Right ventricle myocardium superior (tissue), 1 donor: ENCODE data around the gene ADGRD1. TPM values are rescaled to one million over a fixed set of nuclear protein-coding genes. Genes with fewer than 3 reads are reported as not detected.
"Not testable (repeated sequence)": the region's sequence is repeated elsewhere in the genome, so short reads cannot be mapped to it uniquely, and the experiment has no call there.

Experiments used
- ATAC-seq: fragments of 200-7000 bp; cut with Tn5 transposase; one replicate; pipeline ENCODE4 v1.9.1; 2020; ENCODE audit warnings: mild to moderate bottlenecking; ENCODE audit not compliant: poor library complexity
- DNase-seq: peaks from one replicate; pipeline ENCODE4 v3.0.0-alpha.2; 2020
- intact Hi-C: fragments of 100-400 bp; cut with DNase I; formaldehyde crosslinking; loops from one replicate; pipeline ENCODE4 v1.11.2; 2022
- total RNA-seq: library from RNA; stranded (reverse); fragmentation: NEBNext Ultra II Directional; extraction: Animal tissue kit (Norgen Biotek cat#: 25700); gene quantifications from one replicate; pipeline ENCODE4 v1.2.1, GENCODE V29; 2021
- donor health status: DM: no; HTN: yes; CAD: no; lungs with severe emphysema.

ADGRD1 gene
- total RNA-seq, 1 donor from 2014 or later, result 86.1 TPM

DNA sequence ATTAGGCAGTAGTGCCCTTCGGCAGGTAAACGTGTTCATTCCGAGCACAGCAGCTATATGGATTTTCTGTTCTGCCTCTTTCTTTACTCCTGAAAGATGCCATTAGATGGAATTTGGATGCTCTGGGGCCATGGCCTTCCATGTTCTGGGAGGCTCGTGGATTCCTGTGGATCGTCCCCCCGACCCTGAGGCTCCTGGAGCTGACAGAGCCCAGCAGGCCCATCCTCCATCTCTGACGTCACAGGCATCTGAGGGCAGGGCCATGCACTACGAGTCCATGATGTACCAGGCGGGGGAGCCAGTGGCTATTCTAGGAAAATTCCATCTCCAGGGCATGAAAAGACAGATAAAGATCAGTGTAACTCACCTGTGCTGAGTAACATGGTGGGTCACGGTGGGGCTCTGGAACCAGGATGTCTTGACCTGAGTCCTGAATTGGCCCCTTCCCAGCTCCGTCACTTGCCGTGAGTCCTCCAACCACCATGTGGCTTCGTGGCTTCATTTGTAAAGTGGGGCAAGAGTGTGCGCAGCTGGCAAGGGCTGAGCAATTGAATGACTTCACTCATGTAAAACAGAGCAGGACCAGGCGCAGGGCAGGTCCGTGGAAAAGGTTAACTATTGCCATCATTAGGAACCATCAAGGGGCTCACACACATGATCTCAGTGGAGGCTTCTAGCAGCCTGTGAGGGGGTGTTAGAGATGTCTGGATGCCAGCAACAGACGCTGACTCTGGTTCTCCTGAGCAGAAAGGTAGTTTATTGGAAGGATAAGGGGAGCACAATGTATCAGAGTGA, 115.4 kb downstream of the ADGRD1 start:
- DNase-seq, ATAC-seq, intact Hi-C loops: not testable (repeated sequence)

DNA sequence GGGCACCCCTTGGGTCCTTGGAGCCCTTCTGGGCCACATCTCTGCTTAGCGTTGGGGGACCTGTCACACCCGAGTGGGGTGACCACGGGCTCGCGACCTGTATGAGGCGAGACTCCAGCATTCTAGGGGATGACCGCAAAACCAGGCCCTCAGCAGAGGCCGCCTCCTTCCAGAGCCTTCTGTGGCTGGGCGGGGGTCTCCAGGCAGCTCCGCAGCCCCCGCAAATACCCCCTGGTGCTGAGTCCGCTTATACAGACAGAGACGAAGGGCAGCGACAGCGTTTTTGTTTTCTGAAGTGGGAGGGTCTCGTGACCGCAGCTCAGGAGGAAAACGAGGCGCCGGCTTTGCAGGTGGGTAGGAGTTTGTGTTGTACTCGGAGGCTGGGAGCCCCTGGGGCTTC, 116.4 kb downstream of the ADGRD1 start:
- intact Hi-C loops, DNase-seq, ATAC-seq: not testable (repeated sequence)

DNA sequence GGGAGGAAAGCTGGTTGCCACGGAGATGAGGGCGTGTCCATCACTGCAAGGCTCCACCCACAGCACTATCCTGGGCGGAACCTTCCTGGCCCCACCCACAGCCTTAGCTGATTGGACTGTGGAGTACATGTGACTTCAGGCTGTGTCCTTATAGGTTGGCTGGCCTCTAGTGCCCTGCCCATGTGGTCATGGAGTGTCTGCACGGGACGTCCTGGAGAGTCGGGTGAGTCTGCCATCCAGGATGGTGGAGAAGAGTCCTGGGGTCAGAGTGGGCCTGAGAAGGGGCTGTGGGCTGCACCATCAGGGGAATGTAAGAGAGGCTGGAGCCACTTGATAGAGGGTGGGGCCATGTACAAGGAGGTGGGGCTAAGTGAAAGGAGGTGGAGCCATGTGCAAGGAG, 117.0 kb downstream of the ADGRD1 start:
- DNase-seq, ATAC-seq, intact Hi-C loops: not testable (repeated sequence)

DNA sequence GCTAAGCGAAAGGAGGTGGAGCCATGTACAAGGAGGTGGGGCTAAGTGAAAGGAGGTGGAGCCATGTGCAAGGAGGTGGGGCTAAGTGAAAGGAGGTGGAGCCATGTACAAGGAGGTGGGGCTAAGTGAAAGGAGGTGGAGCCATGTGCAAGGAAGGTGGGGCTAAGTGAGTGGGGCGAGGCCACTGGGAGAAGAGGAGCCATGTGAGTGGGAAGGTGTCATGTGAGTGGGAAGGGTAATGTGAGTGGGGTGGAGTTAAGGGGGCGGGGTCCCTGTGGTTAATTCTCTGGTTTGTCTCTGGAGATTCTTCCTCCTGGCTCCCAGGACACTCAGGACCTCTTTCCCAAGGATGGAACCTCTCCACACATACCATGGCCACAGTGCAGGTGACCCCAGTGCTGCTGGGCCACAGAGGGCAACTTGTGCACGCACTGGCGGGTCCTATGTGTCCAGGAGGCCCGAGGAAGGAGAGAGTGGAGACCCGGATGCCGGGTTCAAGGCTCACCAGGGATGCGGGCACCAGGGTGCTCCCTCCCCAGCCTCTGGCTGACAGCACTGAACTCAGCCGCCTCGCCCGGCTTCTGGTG, 117.6 kb downstream of the ADGRD1 start:
- intact Hi-C loops, ATAC-seq, DNase-seq: not testable (repeated sequence)

DNA sequence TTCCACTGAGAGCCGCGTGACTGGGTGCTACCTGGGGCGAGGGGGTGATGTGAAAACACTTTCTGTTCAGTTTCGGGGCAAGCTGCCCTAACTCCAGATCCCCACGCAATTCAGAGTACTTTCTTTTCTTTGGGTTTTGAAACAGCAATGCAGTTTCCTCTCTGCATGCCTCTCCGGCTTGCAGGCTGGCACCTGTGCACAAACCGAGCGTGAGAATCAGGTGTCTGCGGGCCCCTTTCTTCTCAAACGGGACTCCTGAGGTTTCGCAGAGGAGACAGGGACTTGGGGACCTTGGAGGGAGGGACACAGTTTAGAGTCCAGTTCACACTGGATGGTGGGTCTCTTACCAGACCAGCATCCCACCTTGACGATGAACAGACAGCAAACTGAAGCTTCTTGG, 118.2 kb downstream of the ADGRD1 start:
- ATAC-seq, DNase-seq, intact Hi-C loops: not testable (repeated sequence)

DNA sequence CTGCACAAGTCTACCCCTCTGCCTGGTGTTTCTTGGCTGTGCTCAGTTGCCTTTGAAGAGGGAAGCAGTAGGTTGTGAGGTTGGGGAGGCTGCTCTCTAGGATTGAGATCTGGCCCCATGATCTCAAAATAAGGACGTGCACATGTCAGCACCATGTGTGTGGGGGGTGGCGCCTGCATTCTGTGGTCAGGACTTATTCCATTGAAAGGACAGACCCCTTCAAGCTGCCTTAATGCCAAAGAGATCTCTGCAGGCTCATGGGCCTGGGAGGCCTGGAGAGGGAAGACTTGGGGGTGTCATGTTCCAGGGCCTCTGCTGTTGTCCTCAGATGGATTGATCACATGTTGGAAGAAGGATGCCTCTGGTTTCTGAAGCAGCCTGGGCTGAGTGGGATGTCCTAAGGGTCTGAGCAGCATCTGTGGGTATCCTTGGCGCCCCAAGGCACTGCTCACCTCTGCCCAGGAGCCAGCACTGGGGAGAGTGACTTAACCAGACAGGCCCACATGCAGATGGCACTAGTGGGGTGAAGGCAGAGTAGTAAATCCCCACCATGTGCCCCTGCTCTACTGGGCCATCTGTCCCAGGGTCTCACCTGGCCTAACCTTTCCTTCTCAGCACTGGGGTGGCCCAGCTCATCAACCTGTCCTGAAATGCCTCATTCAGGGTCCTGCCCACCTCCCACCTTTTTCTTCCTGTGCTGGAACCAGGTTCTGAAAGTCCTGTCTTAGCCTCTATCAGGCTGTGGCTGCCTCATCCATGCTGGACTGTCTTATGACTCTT, 118.9 kb downstream of the ADGRD1 start:
- intact Hi-C loops, result no loop called here
- ATAC-seq (no peak), DNase-seq (no peak)

DNA sequence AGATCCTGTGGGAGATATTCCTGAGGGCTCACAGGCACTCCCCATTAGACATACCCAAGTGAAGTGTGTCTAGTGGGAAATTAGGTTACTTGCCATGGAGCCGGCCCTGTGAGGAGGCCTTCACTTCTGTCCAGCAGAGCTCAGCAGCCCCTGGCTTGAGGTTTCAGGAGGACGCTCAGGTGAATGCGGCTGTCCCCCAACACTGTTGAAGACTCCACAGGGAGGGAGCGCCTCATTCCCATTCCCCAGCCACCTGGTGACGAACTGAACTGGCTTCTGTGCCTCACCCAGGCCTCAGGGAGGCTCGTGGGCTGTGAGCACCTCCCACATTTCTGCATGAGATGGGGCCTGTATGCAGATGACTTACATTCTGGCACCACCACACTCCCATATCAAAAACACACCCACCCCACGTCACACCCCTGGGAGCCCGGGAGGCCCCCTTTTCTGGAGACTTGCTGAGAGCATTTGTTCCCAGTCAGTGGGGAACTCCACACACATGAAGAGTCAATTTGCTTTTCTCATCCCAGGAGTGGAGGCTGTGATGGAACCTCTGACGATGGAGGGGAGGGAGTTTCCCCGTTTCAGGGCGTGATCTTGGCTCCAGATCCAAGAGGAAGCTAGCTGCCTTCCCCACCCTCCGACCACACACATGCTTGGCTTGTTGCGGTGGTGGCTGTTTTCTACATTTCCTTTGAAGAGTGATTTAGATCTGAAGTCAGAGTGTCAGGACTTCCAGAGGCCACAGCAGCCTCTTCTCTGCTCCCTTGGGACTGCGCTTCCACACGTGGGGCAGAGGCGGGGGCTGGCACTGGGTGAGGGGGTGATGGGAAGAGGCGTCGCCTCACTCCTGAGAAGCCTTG, 120.7 kb downstream of the ADGRD1 start:
- intact Hi-C loops, result no loop called here
- peak; percentile 71 for ATAC-seq
- DNase-seq, result peak; percentile 71

DNA sequence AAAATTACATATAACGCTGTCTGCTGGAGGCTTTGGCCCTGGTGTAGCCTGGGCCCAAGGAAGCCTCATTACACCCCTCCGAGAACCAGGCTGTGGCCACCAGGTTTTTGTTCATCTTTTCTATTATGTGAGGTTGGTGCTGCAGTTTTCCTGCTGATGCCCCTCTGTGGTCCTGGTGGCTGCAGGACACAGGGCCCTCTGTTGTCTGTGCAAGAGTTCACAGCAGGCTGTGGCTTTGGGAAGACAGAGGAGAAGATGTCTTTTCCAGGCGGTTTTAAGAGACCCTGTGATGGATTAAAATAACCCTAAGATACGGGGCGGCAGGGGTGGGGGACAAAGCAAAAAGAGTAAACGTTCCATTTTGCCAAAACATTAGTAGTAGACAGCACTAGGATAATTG, 121.5 kb downstream of the ADGRD1 start:
- ATAC-seq (no peak), DNase-seq (no peak)
- intact Hi-C loops, result no loop called here

DNA sequence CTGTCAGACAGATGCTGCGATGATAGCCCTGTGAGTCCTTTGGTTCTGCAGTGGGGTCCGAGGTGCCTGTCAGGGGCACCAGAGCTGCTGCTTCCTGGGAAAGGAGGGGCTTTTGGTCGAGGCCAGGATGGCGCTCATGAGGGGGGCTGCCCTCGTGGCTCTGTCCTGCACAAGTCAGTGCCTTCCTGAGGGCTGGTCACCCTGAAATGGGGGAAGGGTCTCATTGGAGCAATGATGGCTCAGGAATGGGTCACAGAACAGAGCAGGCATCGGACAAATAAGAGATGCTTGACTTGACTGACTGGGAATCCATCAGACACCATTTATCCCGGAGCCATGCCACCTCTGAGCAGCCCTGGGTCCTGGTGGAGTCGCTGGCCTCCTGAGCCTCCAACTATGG, 121.9 kb downstream of the ADGRD1 start:
- ATAC-seq (no peak), DNase-seq (no peak)
- intact Hi-C loops, result no loop called here

DNA sequence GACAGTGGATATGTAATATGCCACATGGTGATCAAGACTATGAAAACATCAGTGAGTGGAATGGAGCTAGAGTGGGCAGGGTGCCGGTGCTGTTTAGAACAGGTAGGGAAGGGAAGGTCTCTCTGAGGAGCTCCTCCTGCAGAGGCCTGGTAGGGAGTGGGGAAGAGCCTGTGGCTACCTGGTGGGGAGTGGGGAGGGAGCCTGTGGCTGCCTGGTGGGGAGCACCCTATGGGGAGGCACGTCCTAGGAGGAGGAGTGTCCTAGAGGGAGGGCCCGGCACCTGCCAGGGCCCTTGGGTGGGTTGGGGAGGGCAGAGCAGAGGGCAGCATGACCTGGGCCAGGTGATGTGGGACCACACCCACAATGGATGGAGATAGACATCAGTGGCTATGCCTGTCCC, 122.6 kb downstream of the ADGRD1 start:
- DNase-seq (no peak), ATAC-seq (no peak)
- intact Hi-C loops, result no loop called here

DNA sequence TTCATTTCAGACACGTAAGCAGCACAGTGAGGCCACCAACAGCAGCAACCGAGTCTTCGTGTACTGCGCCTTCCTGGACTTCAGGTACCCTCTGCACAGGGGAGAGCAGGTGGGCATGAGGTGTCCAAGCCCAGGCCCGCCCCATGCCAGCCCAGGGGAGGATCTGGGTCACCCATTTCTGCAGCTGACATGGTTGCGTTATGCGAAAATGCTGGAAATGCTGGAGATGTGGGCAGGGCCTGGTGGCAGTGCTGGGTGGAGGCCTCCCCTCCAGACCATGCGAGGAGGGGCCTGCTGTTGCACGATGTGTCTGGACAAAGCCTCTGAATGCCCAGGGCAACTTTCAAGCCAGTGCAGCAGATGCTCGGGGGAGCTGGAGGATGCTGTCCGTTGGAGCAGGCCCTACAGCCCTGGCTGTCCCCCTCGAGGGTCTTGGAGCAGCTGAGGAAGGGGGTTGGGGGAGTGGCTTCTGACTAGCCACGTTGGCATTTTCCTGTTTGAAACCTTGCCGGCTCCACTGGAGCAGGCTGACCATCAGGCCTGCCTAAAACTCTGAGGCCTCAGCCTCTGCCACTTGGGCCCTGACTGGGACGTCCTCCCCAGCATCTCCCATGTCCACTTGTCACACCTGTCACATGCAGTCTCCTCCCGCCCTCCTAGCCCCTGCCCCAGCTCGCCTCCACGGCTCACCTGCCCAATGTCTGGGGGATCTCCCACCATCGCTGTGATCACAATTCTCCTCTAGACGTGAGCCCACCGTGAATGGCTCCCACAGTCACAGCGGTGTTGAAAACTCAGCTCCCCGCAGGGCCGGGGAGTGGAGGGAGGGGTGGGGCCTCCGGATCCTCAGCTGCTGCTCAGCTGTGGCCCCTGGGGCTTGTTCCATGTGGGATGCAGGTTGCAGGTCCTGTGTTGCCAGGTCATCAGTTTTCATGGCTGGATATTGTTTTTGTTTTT, 123.4 kb downstream of the ADGRD1 start:
- ATAC-seq (no peak), DNase-seq (no peak)
- intact Hi-C loops, result no loop called here

DNA sequence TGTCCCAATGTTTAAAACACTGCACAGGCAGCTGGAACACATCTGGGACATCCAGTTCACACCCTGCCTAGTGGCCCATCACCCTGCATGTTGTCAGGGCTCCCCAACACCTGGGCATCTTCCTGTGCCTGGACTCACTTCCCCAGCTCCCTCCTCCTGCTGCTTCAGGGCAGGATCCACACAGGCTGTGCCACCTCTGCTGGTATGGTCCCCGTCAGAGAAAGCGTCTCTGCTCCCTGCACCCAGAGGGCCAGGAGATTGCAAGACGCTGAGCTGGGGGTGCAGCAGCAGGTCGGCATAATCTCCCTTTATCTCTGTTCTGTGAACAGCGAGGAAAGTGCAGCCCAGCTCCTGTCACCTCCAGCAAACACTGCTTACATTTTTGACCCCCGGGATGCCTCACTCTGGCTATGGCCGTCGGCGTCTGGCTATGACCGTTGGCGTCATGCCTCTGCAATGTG, 124.3 kb downstream of the ADGRD1 start:
- no peak for DNase-seq
- intact Hi-C loops, result no loop called here
- no peak for ATAC-seq

DNA sequence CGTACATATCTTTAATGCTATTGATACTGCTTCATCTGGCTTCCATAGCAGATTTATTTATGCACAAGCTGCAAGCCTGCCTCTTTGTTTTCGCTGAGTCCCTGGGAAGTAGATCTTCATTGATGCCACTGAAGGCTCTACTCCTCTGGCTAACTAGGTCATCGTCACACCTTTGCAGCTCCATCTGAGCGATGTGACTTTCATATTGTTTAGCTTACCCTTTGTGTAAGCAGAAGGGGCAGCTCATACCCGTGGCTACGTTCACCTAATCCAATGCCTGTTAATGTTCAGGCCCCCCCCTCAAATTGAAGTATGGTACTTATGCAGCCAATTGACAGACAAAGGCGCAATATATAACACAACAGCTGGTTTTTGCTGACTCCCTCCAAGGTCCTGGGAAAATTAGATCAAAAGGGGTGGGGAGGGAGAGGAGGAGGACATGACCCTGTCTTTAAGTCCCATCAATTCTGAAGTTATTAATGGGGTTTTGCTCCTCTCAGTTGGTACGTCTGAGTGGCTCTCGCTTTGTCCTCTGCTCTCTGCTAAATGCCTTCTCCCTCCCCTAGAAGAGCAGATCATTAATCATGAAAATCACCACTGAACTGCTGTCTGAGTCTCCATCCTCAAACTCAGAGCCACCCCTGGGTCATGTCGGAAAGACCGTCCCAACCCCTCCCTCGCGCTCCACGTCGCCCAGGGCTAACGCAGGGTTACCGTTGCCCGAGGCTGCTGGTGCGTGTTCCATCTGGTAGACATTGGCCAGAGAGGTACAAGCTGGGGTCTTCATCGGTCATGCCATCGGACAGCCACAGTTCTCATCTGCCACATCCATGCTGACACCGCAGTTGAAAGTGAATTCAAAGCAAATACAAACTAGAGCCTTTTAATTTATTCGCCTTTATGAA, 128.8 kb downstream of the ADGRD1 start:
- ATAC-seq (no peak), DNase-seq (no peak)
- intact Hi-C loops, result no loop called here

DNA sequence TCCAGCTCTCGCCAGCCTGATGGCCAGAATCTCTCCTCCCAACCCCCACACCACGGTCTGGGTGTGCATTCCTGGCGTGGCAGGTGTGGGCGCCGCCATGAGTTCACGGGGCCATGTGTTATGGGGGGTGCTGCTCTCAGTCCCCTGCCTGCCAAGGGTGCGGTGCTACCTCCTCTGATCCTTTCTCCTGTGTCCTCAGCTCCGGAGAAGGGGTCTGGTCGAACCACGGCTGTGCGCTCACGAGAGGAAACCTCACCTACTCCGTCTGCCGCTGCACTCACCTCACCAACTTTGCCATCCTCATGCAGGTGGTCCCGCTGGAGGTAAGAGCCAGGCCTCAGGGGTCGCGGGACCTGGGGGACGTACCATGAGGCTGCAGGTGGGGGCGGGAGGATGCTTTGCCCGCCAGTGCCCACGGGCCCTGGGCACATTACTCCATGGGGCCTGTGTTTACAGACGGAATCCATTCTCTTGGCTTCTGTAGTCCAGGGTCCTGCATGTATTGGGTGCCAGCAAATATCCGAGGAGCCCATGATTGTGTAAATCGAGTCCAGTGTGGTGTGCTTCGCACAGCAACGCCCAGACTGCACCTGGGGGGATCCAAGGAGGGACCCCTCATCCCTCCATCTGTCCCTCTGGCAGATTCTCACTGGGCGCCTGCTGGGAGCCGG, 130.8 kb downstream of the ADGRD1 start:
- DNase-seq, result peak; percentile 33
- intact Hi-C loops, result no loop called here
- no peak for ATAC-seq

DNA sequence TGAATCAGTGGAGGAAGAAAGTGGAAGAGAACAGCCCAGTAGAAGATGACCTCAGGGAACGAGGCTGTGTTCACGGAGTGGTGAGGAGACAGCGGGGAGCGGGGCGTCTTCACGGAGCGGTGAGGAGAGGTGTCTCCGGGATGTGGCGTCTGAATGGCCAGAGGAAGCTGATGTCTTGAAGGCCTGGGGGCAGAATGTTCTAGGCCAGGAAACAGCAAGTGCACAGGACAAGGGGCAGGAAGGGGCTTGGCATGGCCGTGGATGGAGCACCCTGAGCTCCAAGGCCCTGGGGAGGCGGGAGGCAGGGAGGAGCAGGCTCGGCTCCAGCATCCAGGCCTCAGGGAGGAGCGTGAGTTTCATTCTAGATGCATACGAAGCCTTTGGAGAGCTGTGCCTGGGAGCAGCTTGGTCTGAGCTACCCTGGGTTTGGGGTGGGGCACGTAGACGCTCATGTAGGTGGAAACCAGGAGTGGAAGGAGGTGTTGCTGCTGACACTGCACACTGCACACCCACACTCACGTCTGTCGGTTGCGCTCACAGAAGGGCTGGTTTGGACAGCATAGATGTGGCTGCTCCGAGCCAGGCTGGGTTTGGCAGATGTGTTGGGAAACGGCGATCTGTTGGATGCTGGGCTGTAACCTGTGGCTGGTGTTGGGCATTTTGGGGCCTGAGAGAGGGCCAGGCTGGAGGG, 131.6 kb downstream of the ADGRD1 start:
- DNase-seq (peak; percentile 44), ATAC-seq (no peak)
- intact Hi-C loops, result no loop called here
